Prostate gland (tissue), 2 donors: ENCODE measurements around the gene B4GALT4. TPM values are rescaled to one million over a fixed set of nuclear protein-coding genes. Genes with fewer than 3 reads are reported as not detected.

Experiments
- DNase-seq: peaks from one replicate; pipeline ENCODE4 v3.0.0-alpha.2; 2019; ENCODE audit warnings: low spot score
- H3K27ac ChIP-seq, 2 donors: fragments of 200-600 bp; sonication (generic); 2 replicates each; pipeline ENCODE4 v1.5.1; 2017 to 2019
- H3K27me3 ChIP-seq: fragments of 200-600 bp; sonication (generic); replicated peaks from 2 replicates; pipeline ENCODE4 v1.5.1; 2019; ENCODE audit not compliant: insufficient read depth
- H3K36me3 ChIP-seq, 2 donors: fragments of 200-600 bp; sonication (generic); 1 replicate in 1 of 2; 2 replicates in 1 of 2; pipeline versions ENCODE4 v1.5.1 to v1.8.1; 2017 to 2019
- H3K4me1 ChIP-seq: fragments of 200-600 bp; sonication (generic); replicated peaks from 2 replicates; pipeline ENCODE4 v1.5.1; 2019
- H3K4me3 ChIP-seq, 2 donors: fragments of 200-600 bp; sonication (generic); 2 replicates each; pipeline ENCODE4 v1.5.1; 2017 to 2019
- H3K9me3 ChIP-seq: fragments of 200-600 bp; sonication (generic); 2 replicates; pipeline ENCODE4 v1.5.1; 2017
- POLR2A ChIP-seq: fragments of 450-650 bp; IDR thresholded peaks from one replicate; pipeline ENCODE4 v1.6.1; 2016; ENCODE audit warnings: antibody characterized with exemption, mild to moderate bottlenecking
- POLR2AphosphoS5 ChIP-seq: sonication (generic); formaldehyde crosslinking; IDR thresholded peaks from one replicate; pipeline ENCODE4 v1.6.1; 2017; ENCODE audit warnings: antibody characterized with exemption
- WGBS: methylation state at CpG from one replicate; pipeline ENCODE4 v1.1.5; 2018; 5-methylcytosine and 5-hydroxymethylcytosine counted together
- intact Hi-C: fragments of 100-400 bp; cut with DNase I; formaldehyde crosslinking; loops from one replicate; pipeline ENCODE4 v1.14.2; 2022
- total RNA-seq, 2 donors: library from RNA; depleted of rRNA; stranded (reverse); fragments of >200 nt; gene quantifications; one replicate each; pipeline ENCODE4 v1.1.0, GENCODE V29; 2016
- TF ChIP-seq, protein P1 (sequence below), 4 experiments: fragments of 200-600 bp in 2 of 4; fragments of 450-650 bp in 2 of 4; sonication (generic) in 2 of 4; IDR thresholded peaks; 1 replicate in 3 of 4; 2 replicates in 1 of 4; pipeline ENCODE4 v1.5.1; 2016 to 2019; ENCODE audit warnings: antibody characterized with exemption in 4 of 4, mild to moderate bottlenecking in 2 of 4, moderate library complexity in 2 of 4

B4GALT4 gene
- total RNA-seq, 2 donors from 2014 or later, result 12.8 to 19.0 TPM

DNA sequence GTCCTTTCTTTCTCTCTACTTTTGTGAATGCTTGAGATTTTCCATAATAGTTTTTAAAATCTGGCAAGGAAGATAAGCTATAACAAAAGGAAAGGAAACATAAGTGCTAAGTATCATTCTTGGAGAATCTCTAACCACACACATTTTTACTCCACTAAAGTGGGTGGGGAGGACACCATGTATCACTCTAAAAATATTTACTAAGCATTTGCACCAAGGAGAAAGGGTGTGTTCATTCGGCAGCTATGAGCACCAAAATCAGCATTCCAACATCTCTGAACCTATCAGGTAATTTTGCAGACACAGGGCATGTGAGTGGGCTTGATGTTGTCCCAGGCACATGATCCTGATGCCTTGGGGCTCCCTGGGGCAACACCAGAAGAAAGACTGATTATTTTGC is 5.5 kb downstream of the B4GALT4 start:
- intact Hi-C loops, result no loop called here
- H3K36me3 ChIP-seq, result no peaks in the 10 kb centered on the region
- no peaks in the 10 kb centered on the region for H3K9me3 ChIP-seq
- no peak overlapping the region for H3K27ac ChIP-seq
- WGBS, result 88% methylated on average over 1 of the region's 1 CpG
- DNase-seq, result no peak
- H3K27me3 ChIP-seq, result no peaks in the 10 kb centered on the region
- TF ChIP-seq POLR2AphosphoS5 (no peak), POLR2A (no peak)
- TF ChIP-seq, protein P1, sequence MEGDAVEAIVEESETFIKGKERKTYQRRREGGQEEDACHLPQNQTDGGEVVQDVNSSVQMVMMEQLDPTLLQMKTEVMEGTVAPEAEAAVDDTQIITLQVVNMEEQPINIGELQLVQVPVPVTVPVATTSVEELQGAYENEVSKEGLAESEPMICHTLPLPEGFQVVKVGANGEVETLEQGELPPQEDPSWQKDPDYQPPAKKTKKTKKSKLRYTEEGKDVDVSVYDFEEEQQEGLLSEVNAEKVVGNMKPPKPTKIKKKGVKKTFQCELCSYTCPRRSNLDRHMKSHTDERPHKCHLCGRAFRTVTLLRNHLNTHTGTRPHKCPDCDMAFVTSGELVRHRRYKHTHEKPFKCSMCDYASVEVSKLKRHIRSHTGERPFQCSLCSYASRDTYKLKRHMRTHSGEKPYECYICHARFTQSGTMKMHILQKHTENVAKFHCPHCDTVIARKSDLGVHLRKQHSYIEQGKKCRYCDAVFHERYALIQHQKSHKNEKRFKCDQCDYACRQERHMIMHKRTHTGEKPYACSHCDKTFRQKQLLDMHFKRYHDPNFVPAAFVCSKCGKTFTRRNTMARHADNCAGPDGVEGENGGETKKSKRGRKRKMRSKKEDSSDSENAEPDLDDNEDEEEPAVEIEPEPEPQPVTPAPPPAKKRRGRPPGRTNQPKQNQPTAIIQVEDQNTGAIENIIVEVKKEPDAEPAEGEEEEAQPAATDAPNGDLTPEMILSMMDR (IDR thresholded peaks at IDR 0.05), result no peak
- H3K4me1 ChIP-seq, result no peaks in the 10 kb centered on the region
- H3K4me3 ChIP-seq, result no peak overlapping the region

DNA sequence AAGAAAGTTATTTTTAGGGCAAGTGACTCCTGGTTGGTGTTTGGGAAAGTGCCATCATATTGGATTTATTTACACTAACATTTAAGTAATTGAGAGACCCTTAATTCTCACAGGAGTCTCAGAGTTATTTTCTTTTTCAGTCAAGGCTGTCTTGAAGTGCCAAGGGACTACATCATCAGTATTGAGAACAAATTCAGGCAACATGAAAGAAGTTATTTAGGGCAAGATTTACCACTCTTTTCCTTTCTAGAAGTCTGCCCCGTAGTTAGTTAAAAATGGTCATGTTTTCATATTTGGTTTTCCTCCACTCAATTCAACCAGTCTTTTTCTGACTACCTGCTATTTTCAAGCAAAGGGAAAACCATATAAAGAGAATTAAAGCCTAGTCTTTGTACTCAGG is 6.1 kb downstream of the B4GALT4 start:
- 82% methylated on average over 1 of the region's 1 CpG for WGBS
- Histone ChIP-seq H3K9me3 (no peaks in the 10 kb centered on the region), H3K36me3 (peaks cover 0 to 2% of the 10 kb centered on the region in 2 donors), H3K4me1 (no peaks in the 10 kb centered on the region), H3K4me3 (no peak overlapping the region), H3K27me3 (no peaks in the 10 kb centered on the region), H3K27ac (no peak overlapping the region)
- TF ChIP-seq, protein P1 (IDR thresholded peaks at IDR 0.05), result no peak
- no peak for TF ChIP-seq POLR2A
- TF ChIP-seq POLR2AphosphoS5, result no peak
- intact Hi-C loops, result no loop called here
- DNase-seq, result no peak

DNA sequence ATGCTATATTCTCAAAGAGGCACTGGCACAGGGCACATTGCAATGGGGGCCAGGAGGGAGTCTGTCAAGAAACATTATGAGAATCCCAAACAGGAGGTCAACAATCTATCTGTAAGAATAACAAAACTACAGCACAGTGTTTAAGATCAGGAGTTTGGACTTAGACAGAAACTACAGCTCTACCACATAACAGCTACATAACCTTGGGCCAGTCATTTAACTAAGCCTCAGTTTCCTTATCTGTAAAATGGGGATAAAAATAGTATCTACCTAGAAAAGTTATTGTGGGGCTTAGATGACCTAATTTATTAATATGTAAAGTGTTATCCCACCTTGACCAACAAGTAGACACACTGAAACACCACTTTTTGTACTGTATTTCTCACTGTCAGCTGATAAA is 9.9 kb downstream of the B4GALT4 start:
- H3K9me3 ChIP-seq, result no peaks in the 10 kb centered on the region
- TF ChIP-seq POLR2AphosphoS5, result no peak
- TF ChIP-seq, protein P1 (IDR thresholded peaks at IDR 0.05), result no peak
- TF ChIP-seq POLR2A, result no peak
- no peaks in the 10 kb centered on the region for H3K4me1 ChIP-seq
- H3K27ac ChIP-seq, result no peak overlapping the region
- H3K36me3 ChIP-seq, result peaks cover 0 to 5% of the 10 kb centered on the region in 2 donors
- DNase-seq, result no peak
- no peak overlapping the region for H3K4me3 ChIP-seq
- H3K27me3 ChIP-seq, result no peaks in the 10 kb centered on the region
- intact Hi-C loops, result no loop called here

DNA sequence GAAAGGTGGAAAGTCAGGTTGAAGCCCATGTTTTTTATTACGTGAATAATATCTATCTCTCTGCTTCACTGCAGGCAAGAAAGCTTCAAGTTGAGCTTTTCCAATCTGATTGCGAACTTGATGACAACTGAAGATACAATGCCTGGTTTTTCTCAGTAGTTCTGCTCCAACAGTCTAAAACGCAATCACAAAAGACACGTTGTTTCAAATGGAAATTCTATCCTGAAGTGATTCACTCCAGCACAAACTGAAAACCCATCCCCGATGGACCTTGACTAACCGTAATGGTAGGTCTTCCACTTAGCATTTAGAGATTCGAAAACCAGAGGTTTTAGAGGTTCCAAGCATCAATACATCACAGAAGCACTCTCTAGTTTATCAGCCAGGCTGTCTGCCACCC is 10.6 kb downstream of the B4GALT4 start:
- H3K36me3 ChIP-seq, result peaks cover 0 to 5% of the 10 kb centered on the region in 2 donors
- WGBS, result 93% methylated on average over 7 of the region's 7 CpGs
- no peak overlapping the region for H3K27ac ChIP-seq
- H3K9me3 ChIP-seq, result no peaks in the 10 kb centered on the region
- no peaks in the 10 kb centered on the region for H3K4me1 ChIP-seq
- H3K4me3 ChIP-seq, result no peak overlapping the region
- TF ChIP-seq POLR2A, result no peak
- TF ChIP-seq, protein P1 (IDR thresholded peaks at IDR 0.05), result no peak
- TF ChIP-seq POLR2AphosphoS5, result no peak
- H3K27me3 ChIP-seq, result no peaks in the 10 kb centered on the region
- DNase-seq, result no peak
- intact Hi-C loops, result no loop called here

DNA sequence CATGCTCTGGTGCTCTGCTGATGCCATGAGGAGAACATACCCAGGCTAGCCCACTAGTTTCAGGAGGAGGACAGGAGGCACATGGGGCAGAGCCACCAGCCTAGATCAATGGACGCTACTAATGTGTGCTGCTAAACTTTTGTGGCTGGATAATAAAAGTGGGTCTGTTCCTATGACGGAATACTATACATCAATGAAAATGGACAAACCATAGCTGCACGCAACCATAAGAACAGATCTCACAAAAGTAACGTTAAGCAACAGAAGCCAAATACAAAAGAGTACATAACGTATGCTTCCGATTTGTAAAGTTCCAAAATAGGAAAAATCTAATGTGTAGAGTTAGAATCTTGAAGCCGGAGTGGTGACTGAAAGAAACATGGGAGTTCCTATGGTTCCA is 11.5 kb downstream of the B4GALT4 start:
- Histone ChIP-seq H3K4me3 (no peak overlapping the region), H3K27me3 (no peaks in the 10 kb centered on the region), H3K4me1 (no peaks in the 10 kb centered on the region), H3K27ac (no peak overlapping the region), H3K9me3 (no peaks in the 10 kb centered on the region), H3K36me3 (peaks cover 0 to 5% of the 10 kb centered on the region in 2 donors)
- intact Hi-C loops, result no loop called here
- DNase-seq, result no peak
- TF ChIP-seq POLR2AphosphoS5, result no peak
- TF ChIP-seq, protein P1 (IDR thresholded peaks at IDR 0.05), result no peak
- no peak for TF ChIP-seq POLR2A
- WGBS, result over 99% methylated on average over 7 of the region's 7 CpGs
